ENCODE measurements around the gene GNAL.

The GNAL gene

DNA sequence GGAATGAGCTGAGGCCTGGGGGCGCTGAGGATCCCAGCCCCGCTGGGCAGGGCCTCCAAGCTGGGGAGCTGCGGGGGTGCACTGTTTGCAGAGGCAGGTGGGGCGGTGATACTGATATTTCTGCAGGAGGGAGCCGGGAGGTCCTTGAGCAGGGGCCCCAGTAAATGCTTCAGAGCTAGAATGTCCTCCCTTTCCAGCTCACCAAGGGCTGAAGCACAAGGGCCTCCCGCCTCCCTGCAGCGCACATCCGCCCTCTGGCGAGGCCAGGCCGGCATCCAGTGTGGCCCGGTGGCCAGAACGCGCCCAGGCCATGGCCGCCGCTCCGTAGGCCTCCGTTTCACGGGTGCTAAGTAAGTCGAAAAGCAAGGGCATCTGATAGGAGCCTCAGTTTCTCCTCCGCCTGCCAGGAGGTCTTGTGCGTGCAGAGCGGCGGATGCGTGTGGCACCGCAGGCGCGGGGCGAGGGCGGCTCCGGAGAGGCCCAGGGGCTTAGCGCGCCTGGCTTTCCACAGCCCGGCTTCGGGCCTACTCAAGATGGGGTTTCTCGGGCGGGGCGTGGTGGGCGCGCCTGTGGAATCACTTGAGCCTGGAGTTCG, 132.7 kb downstream of the GNAL start:
- Histone ChIP-seq H3K4me2 (ENCODE audit: low read length) (no peak overlapping the region), H3K9ac (no peak overlapping the region), H3K79me2 (no peaks in the 10 kb centered on the region), H2AFZ (no peak overlapping the region), H3K4me1 (no peaks in the 10 kb centered on the region), H3K36me3 (ENCODE audit: control insufficient read depth, insufficient read depth, low read length) (no peaks in the 10 kb centered on the region), H3K27ac (no peak overlapping the region), H3K4me3 (ENCODE audit: low read depth, low read length) (no peak overlapping the region), H3K9me3 (ENCODE audit: control insufficient read depth, low read length) (no peaks in the 10 kb centered on the region), H3K27me3 (ENCODE audit: control insufficient read depth, insufficient read depth, low read length) (no peaks in the 10 kb centered on the region)
- TF ChIP-seq, protein P1, sequence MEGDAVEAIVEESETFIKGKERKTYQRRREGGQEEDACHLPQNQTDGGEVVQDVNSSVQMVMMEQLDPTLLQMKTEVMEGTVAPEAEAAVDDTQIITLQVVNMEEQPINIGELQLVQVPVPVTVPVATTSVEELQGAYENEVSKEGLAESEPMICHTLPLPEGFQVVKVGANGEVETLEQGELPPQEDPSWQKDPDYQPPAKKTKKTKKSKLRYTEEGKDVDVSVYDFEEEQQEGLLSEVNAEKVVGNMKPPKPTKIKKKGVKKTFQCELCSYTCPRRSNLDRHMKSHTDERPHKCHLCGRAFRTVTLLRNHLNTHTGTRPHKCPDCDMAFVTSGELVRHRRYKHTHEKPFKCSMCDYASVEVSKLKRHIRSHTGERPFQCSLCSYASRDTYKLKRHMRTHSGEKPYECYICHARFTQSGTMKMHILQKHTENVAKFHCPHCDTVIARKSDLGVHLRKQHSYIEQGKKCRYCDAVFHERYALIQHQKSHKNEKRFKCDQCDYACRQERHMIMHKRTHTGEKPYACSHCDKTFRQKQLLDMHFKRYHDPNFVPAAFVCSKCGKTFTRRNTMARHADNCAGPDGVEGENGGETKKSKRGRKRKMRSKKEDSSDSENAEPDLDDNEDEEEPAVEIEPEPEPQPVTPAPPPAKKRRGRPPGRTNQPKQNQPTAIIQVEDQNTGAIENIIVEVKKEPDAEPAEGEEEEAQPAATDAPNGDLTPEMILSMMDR (IDR thresholded peaks at IDR 0.05), result no peak

DNA sequence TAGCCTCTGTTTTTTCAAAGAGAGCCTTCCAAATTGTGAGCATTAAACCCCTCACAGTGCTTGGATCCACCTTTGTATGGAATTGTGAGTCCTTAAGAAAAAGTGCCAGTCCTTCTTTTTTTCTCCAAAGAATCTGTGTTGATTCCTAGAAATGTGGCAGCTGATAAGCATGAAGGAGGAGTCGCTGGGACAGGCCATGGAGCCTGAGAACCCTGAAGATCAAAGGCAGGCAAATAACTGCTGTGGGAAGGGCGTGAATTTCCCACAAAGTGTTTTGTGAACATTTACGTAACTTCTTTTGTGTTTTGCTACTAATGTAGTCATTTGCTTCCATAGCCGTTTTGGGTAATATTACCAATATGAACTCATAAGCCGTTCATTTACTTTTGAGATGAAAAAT, 134.5 kb downstream of the GNAL start:
- H3K4me3 ChIP-seq (ENCODE audit: low read depth, low read length), result no peak overlapping the region
- no peak overlapping the region for H2AFZ ChIP-seq
- H3K36me3 ChIP-seq (ENCODE audit: control insufficient read depth, insufficient read depth, low read length), result no peaks in the 10 kb centered on the region
- no peaks in the 10 kb centered on the region for H3K27me3 ChIP-seq (ENCODE audit: control insufficient read depth, insufficient read depth, low read length)
- TF ChIP-seq, protein P1 (IDR thresholded peaks at IDR 0.05), result no peak
- H3K4me1 ChIP-seq, result no peaks in the 10 kb centered on the region
- no peaks in the 10 kb centered on the region for H3K79me2 ChIP-seq
- no peak overlapping the region for H3K4me2 ChIP-seq (ENCODE audit: low read length)
- H3K9ac ChIP-seq, result no peak overlapping the region
- H3K9me3 ChIP-seq (ENCODE audit: control insufficient read depth, low read length), result no peaks in the 10 kb centered on the region
- H3K27ac ChIP-seq, result no peak overlapping the region

DNA sequence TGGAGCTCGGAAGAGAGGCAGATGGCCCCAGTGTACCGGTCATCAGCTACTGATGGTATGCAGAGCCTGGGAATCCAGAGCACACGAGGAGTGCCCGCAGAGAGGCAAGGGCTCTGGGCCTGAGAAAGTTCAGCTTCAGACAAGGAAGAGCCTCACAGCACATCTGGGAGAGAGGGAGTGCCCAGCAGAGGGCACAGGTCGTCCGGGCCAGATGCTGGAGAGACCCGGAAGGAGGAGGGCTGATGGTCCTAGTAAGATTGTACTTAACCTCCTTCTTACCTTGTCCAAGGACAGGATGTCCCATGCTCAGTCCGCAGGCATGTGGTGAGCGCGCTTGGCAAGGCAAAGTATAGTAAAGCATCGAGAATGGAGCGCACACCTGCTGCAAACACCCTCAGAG, 137.8 kb downstream of the GNAL start:
- no peak overlapping the region for H3K4me2 ChIP-seq (ENCODE audit: low read length)
- H3K36me3 ChIP-seq (ENCODE audit: control insufficient read depth, insufficient read depth, low read length), result no peaks in the 10 kb centered on the region
- no peaks in the 10 kb centered on the region for H3K27me3 ChIP-seq (ENCODE audit: control insufficient read depth, insufficient read depth, low read length)
- H3K4me3 ChIP-seq (ENCODE audit: low read depth, low read length), result no peak overlapping the region
- H2AFZ ChIP-seq, result peak overlapping the region; percentile 46
- H3K79me2 ChIP-seq, result no peaks in the 10 kb centered on the region
- no peak overlapping the region for H3K9ac ChIP-seq
- H3K9me3 ChIP-seq (ENCODE audit: control insufficient read depth, low read length), result no peaks in the 10 kb centered on the region
- no peaks in the 10 kb centered on the region for H3K4me1 ChIP-seq
- TF ChIP-seq, protein P1 (IDR thresholded peaks at IDR 0.05), result peak; percentile 29
- no peak overlapping the region for H3K27ac ChIP-seq

DNA sequence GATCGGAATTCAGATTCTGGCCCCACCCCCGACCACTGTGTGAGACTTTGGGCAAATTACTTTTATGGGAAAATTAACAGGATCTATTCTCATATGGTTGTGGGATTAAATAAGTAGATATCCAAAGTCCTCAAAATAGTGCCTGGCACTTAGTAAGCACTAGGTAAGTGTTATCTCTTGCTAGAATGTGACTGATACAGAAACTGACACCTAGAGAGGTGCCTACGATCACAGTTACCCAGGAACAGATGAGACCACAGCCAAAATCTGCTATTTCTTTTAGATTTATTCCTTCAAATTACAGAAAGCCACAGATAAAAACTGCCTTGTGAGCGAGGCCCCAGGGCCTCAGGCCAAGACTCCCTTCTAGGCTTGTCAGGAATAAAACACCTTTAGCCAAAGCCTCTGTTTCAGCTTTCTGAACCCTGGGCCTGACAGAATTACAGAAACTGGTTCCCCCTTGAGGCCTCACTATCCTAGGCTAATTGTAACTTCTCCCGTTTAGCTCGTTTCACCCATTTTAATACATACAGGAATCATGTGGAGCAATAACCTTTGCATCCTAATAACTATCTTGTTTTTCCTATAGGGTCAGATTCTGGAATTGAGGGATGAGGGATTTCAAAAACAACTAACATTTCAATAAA, 139.8 kb downstream of the GNAL start:
- no peaks in the 10 kb centered on the region for H3K9me3 ChIP-seq (ENCODE audit: control insufficient read depth, low read length)
- H3K79me2 ChIP-seq, result no peaks in the 10 kb centered on the region
- H3K27me3 ChIP-seq (ENCODE audit: control insufficient read depth, insufficient read depth, low read length), result no peaks in the 10 kb centered on the region
- H3K36me3 ChIP-seq (ENCODE audit: control insufficient read depth, insufficient read depth, low read length), result no peaks in the 10 kb centered on the region
- no peak overlapping the region for H3K9ac ChIP-seq
- H2AFZ ChIP-seq, result no peak overlapping the region
- no peak overlapping the region for H3K4me2 ChIP-seq (ENCODE audit: low read length)
- no peaks in the 10 kb centered on the region for H3K4me1 ChIP-seq
- H3K27ac ChIP-seq, result no peak overlapping the region
- H3K4me3 ChIP-seq (ENCODE audit: low read depth, low read length), result no peak overlapping the region
- TF ChIP-seq, protein P1 (IDR thresholded peaks at IDR 0.05), result no peak

DNA sequence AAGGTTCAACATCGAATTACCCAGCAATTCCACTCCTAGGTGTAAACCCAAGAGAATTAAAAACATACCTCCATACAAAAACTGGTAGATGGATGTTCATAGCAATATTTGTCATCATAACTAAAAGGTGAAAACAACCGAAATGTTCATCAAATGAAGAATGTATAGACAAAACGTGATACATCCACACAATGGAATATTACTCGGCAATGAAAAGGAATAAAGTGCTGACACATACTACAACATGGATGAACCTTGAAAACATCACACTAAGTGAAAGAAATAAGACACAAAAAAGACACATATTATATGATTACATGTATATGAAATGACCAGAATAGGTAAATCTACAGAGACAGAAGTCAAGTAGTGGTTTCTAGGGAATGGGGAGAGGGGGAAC, 141.5 kb downstream of the GNAL start:
- Histone ChIP-seq H3K36me3 (ENCODE audit: control insufficient read depth, insufficient read depth, low read length) (no peaks in the 10 kb centered on the region), H3K9me3 (ENCODE audit: control insufficient read depth, low read length) (no peaks in the 10 kb centered on the region), H3K79me2 (no peaks in the 10 kb centered on the region), H3K27me3 (ENCODE audit: control insufficient read depth, insufficient read depth, low read length) (no peaks in the 10 kb centered on the region), H2AFZ (no peak overlapping the region), H3K4me1 (peaks cover 2% of the 10 kb centered on the region), H3K27ac (no peak overlapping the region), H3K4me2 (ENCODE audit: low read length) (no peak overlapping the region), H3K4me3 (ENCODE audit: low read depth, low read length) (no peak overlapping the region), H3K9ac (no peak overlapping the region)
- TF ChIP-seq, protein P1 (IDR thresholded peaks at IDR 0.05), result no peak
